Measurements from ENCODE around the gene ZNF22.

The ZNF22 gene

GRCh38 chr10:45000752-45001380 lies at the start of gene ZNF22:
Gene ZNF22, plus strand, starts transcription at chr10:45000923. Its CDS starts 2,446 bp downstream, at chr10:45003369.
- no peak for DNase-seq

GRCh38 chr10:44951576-44952226 lies 49.0 kb upstream of the ZNF22 start:
- no peak for DNase-seq

- DNase-seq = no peak
Measured at GRCh38 chr10:44952779-44953231, 47.9 kb upstream of the ZNF22 start.

GRCh38 chr10:44954042-44954441 lies 46.7 kb upstream of the ZNF22 start:
- DNase-seq = no peak

GRCh38 chr10:44954962-44955361 lies 45.8 kb upstream of the ZNF22 start:
- no peak for DNase-seq

- DNase-seq = no peak
Measured at GRCh38 chr10:44955413-44956070, 45.2 kb upstream of the ZNF22 start.

GRCh38 chr10:44956226-44956625 lies 44.5 kb upstream of the ZNF22 start:
- DNase-seq = no peak

- no peak for DNase-seq
Measured at GRCh38 chr10:44956717-44957706, 43.7 kb upstream of the ZNF22 start.

- DNase-seq = no peak
Measured at GRCh38 chr10:44958196-44958897, 42.4 kb upstream of the ZNF22 start.

- DNase-seq = no peak
Measured at GRCh38 chr10:44958898-44959246, 41.9 kb upstream of the ZNF22 start.

- peak; percentile 48 to 77 for DNase-seq
Measured at GRCh38 chr10:44959247-44960087, 41.3 kb upstream of the ZNF22 start, which contains the start of gene RASSF4. Gene RASSF4, plus strand, starts transcription at chr10:44959802. Its CDS starts 10,401 bp downstream, at chr10:44970203.

GRCh38 chr10:44960088-44960460 lies 40.6 kb upstream of the ZNF22 start:
- DNase-seq = no peak

- no peak for DNase-seq
Measured at GRCh38 chr10:44960482-44961229, 40.1 kb upstream of the ZNF22 start.

- DNase-seq = no peak
Measured at GRCh38 chr10:44961230-44961571, 39.5 kb upstream of the ZNF22 start.

- DNase-seq = no peak
Measured at GRCh38 chr10:44961931-44962750, 38.6 kb upstream of the ZNF22 start.

GRCh38 chr10:44962870-44963738 lies 37.6 kb upstream of the ZNF22 start:
- peak; percentile 49 to 65 for DNase-seq

- DNase-seq = no peak
Measured at GRCh38 chr10:44963772-44964633, 36.7 kb upstream of the ZNF22 start.

- DNase-seq = no peak
Measured at GRCh38 chr10:44965104-44965503, 35.6 kb upstream of the ZNF22 start.

Measured in NCI-H187 (cell line).